Natural killer cell treated with Interleukin-12 subunit alpha and Interleukin-12 subunit beta and Interleukin-15 and Interleukin-18, amount 100 ng/mL, for 72 hours (primary cell): Measurements from ENCODE around the gene ANTKMT. TPM values are rescaled to one million over a fixed set of nuclear protein-coding genes. Genes with fewer than 3 reads are reported as not detected.

ENCODE experiments used
- ATAC-seq, 2 donors: fragments of 150-1000 bp; cut with Tn5 transposase in 1 of 2; sonication (Bioruptor Pico), chemical (Tn5 transposase) in 1 of 2; 2 replicates each; pipeline ENCODE4 v1.10.0; 2021
- DNase-seq: peaks from one replicate; pipeline ENCODE4 v3.0.0; 2022; ENCODE audit warnings: low spot score
- H3K27ac Mint-ChIP-seq, 2 donors: 1 replicate in 1 of 2; 2 replicates in 1 of 2; pipeline ENCODE4 v1.8.0; 2022; ENCODE audit warnings: mixed read lengths in 2 of 2, mild to moderate bottlenecking in 1 of 2, moderate library complexity in 1 of 2
- H3K27me3 Mint-ChIP-seq, 2 donors: 1 replicate in 1 of 2; 2 replicates in 1 of 2; pipeline ENCODE4 v1.8.0; 2022; ENCODE audit warnings: mixed read lengths in 2 of 2
- H3K36me3 Mint-ChIP-seq: one replicate; pipeline ENCODE4 v1.8.0; 2022; ENCODE audit warnings: mixed read lengths
- H3K4me1 Mint-ChIP-seq, 2 donors: 1 replicate in 1 of 2; 2 replicates in 1 of 2; pipeline ENCODE4 v1.8.0; 2022; ENCODE audit warnings: low read depth in 2 of 2, mixed read lengths in 2 of 2, mild to moderate bottlenecking in 1 of 2
- H3K4me3 Mint-ChIP-seq: one replicate; pipeline ENCODE4 v1.8.0; 2022; ENCODE audit warnings: mixed read lengths
- H3K9me3 Mint-ChIP-seq: 2 replicates; pipeline ENCODE4 v1.8.0; 2022; ENCODE audit warnings: mixed read lengths
- total RNA-seq, 2 donors: library from RNA; stranded (reverse); gene quantifications; one replicate each; pipeline ENCODE4 v1.2.3, GENCODE V29; 2022

Gene ANTKMT
- total RNA-seq: 10 to 100 TPM; 29.1 to 37.9 TPM

GRCh38 chr16:720990-721764 lies at the start of gene ANTKMT:
ANTKMT (plus strand) TSS chr16:721146; CDS start chr16:721275, 129 bp downstream.
- Mint-ChIP-seq H3K9me3 (no peaks in the 10 kb centered on the region), H3K27me3 (no peaks in the 10 kb centered on the region), H3K36me3 (no peaks in the 10 kb centered on the region), H3K4me3 (peak within 1 kb of the TSS; percentile 79), H3K27ac (peak within 1 kb of the TSS; percentile 41 to 57), H3K4me1 (peaks cover 0 to 15% of the 10 kb centered on the region in 2 donors)
- ATAC-seq (peak; percentile 83 to 90), DNase-seq (peak; percentile 88)

- DNase-seq: no peak
- Mint-ChIP-seq H3K27me3 (no peaks in the 10 kb centered on the region), H3K9me3 (no peaks in the 10 kb centered on the region), H3K4me1 (peaks cover 0 to 9% of the 10 kb centered on the region in 2 donors), H3K27ac (no peak overlapping the region), H3K4me3 (no peak overlapping the region), H3K36me3 (no peaks in the 10 kb centered on the region)
- ATAC-seq: no peak
Measured at GRCh38 chr16:671353-672131, 49.4 kb upstream of the ANTKMT start.

- no peak for ATAC-seq
- H3K27ac Mint-ChIP-seq: no peak overlapping the region
- DNase-seq: no peak
- H3K4me1 Mint-ChIP-seq: peaks cover 0 to 9% of the 10 kb centered on the region in 2 donors
- H3K27me3 Mint-ChIP-seq: no peaks in the 10 kb centered on the region
- no peaks in the 10 kb centered on the region for H3K36me3 Mint-ChIP-seq
- H3K9me3 Mint-ChIP-seq: no peaks in the 10 kb centered on the region
- no peak overlapping the region for H3K4me3 Mint-ChIP-seq
Measured at GRCh38 chr16:672371-672770, 48.6 kb upstream of the ANTKMT start.

GRCh38 chr16:672851-673250 lies 48.1 kb upstream of the ANTKMT start:
- Mint-ChIP-seq H3K9me3 (no peaks in the 10 kb centered on the region), H3K27me3 (no peaks in the 10 kb centered on the region), H3K4me1 (peaks cover 0 to 6% of the 10 kb centered on the region in 2 donors), H3K36me3 (no peaks in the 10 kb centered on the region), H3K27ac (no peak overlapping the region), H3K4me3 (no peak overlapping the region)
- no peak for DNase-seq
- ATAC-seq: no peak

DNA sequence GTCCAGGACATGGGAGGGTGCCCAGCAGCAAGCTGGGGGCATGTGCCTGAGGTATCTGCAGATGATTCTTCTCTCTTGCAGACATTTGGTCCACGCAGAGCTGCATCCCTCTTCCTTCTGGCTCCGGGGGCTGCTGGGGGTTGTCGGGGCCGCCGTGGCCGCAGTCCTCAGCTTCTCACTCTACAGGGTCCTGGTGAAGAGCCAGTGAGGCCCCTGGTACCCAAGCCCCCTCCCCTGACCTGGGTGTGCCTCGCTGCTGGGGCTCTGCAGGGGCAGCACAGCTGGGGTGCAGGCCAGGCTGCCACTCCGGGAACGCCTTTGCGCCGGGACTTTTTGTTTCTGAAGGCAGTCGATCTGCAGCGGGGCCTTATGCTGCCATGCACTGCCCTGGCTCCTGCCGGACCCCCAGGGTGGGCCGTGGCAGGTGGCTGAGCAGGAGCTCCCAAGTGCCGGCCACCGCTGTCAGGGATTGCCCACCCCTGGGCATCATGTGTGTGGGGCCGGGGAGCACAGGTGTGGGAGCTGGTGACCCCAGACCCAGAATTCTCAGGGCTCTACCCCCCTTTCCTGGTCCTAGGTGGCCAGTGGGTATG lies 47.5 kb upstream of the ANTKMT start:
- ATAC-seq (no peak), DNase-seq (no peak)
- Mint-ChIP-seq H3K36me3 (no peaks in the 10 kb centered on the region), H3K4me1 (peaks cover 0 to 6% of the 10 kb centered on the region in 2 donors), H3K27ac (no peak overlapping the region), H3K9me3 (no peaks in the 10 kb centered on the region), H3K4me3 (no peak overlapping the region), H3K27me3 (no peaks in the 10 kb centered on the region)

DNA sequence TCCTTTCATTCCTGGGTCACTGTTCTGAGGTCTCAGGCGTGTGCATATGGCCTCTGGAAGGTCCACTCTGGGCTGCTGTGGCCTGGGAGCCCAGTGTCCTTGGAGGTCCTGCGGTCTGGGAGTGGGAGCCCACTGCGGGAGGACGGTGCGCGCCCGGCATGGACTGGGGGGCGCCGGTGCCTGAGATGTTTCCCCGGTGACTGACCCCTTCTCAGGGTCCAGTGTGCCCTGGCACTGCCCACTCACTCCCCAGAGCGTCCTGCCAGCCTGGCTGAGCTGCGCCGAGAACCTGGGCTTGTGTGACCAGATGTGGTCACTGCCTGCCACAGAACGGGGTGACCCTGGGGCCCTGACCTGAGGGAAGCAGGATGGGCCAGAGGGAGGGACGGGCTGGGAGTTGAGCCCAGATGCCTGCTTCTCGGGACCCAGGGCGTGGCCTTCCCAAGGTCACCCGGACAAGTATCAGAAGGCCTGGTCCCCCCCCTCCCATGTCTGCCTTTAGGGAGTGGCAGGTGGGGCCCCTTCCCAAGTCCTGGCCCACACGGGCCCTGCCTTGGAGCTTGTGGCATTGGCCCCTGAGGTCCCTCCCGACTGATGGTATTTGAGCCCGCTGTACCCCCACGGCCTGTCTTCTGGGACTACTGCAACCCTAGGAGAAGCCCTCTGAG lies 46.6 kb upstream of the ANTKMT start:
- H3K36me3 Mint-ChIP-seq: no peaks in the 10 kb centered on the region

DNA sequence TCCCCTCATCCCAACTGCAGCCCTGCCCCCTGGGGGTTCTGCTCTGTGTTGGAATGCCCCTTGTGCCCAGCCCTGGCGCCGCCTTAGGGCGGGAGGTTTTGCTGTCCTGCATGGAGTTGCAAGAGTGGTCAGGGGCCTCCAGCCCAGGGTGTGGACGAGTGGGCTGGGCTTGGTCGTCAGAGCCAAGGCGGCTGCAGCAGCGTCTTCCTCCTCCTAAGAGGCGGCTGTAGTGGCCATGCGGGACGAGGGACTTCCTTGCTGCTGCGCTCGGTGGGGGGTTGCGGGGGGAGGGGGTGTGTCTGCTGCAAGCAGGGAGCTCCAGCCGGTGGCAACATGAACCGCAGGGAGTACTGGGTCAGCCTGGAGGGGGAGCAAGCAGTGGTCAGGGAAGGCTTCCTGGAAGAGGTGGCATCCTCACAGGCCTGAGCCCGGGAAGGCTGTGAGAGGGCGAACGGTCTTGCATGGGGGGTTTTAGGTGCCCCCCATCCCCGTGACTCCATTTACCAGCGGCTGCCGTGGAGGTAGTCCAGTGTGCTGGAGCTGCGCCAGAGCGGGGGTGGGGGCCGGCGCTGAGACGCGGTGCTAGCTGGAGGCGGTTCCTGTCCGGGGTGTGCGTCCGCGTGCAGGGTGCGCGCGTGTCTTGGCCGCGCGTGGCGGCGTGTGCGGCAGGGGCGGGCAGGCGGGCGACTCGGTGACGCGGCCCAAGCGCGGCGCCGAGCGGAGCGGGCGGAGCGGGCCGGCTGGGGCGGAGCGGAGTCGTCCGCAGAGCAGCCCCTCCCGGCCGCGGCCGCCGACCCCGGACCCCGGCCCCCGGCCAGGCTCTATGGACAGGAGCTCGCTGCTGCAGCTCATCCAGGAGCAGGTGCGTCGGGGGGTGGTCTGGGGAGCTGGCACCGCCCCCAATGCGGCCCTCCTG lies 45.7 kb upstream of the ANTKMT start, which contains the start of gene RHBDL1:
Gene RHBDL1, plus strand, starts transcription at position 704 of the 916 bp plus-strand sequence. Its CDS starts 120 bp downstream, at position 824.
- Mint-ChIP-seq H3K4me1 (peaks cover 9% of the 10 kb centered on the region in 2 donors), H3K4me3 (peak within 1 kb of the TSS; percentile 34), H3K36me3 (no peaks in the 10 kb centered on the region), H3K27ac (no peak within 1 kb of the TSS), H3K27me3 (no peaks in the 10 kb centered on the region), H3K9me3 (no peaks in the 10 kb centered on the region)
- DNase-seq (no peak), ATAC-seq (no peak)

More for the DNA sequence above, 46.6 kb upstream of the ANTKMT start:
- no peaks in the 10 kb centered on the region for H3K27me3 Mint-ChIP-seq
- H3K4me3 Mint-ChIP-seq: no peak overlapping the region
- ATAC-seq: no peak
- DNase-seq: no peak
- no peak overlapping the region for H3K27ac Mint-ChIP-seq
- H3K4me1 Mint-ChIP-seq: peaks cover 6 to 7% of the 10 kb centered on the region in 2 donors
- H3K9me3 Mint-ChIP-seq: no peaks in the 10 kb centered on the region

- ATAC-seq: no peak
- Mint-ChIP-seq H3K27me3 (no peaks in the 10 kb centered on the region), H3K36me3 (no peaks in the 10 kb centered on the region), H3K4me1 (peaks cover 9 to 11% of the 10 kb centered on the region in 2 donors), H3K4me3 (no peak overlapping the region), H3K27ac (no peak overlapping the region), H3K9me3 (no peaks in the 10 kb centered on the region)
- DNase-seq: no peak
Measured at GRCh38 chr16:675884-676564, 44.9 kb upstream of the ANTKMT start.

GRCh38 chr16:676565-676902 lies 44.4 kb upstream of the ANTKMT start:
- DNase-seq: no peak
- no peak overlapping the region for H3K4me3 Mint-ChIP-seq
- no peaks in the 10 kb centered on the region for H3K36me3 Mint-ChIP-seq
- no peaks in the 10 kb centered on the region for H3K9me3 Mint-ChIP-seq
- ATAC-seq: no peak
- H3K27ac Mint-ChIP-seq: no peak overlapping the region
- no peaks in the 10 kb centered on the region for H3K27me3 Mint-ChIP-seq
- H3K4me1 Mint-ChIP-seq: peaks cover 9 to 14% of the 10 kb centered on the region in 2 donors

DNA sequence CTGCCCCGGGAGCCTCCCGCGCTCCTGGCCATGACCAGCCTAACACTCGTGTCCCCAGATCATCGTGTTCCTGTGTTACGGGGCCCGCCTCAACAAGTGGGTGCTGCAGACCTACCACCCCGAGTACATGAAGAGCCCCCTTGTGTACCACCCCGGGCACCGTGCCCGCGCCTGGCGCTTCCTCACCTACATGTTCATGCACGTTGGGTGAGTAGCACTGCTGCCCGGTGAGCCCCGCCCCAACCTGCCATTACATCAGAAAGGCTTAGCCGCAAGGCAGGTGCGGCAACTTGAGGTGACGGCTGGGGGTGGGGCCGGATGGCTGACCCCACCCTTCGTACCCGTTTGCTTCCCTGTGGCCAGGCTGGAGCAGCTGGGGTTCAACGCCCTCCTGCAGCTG lies 44.0 kb upstream of the ANTKMT start:
- no peak for ATAC-seq

DNA sequence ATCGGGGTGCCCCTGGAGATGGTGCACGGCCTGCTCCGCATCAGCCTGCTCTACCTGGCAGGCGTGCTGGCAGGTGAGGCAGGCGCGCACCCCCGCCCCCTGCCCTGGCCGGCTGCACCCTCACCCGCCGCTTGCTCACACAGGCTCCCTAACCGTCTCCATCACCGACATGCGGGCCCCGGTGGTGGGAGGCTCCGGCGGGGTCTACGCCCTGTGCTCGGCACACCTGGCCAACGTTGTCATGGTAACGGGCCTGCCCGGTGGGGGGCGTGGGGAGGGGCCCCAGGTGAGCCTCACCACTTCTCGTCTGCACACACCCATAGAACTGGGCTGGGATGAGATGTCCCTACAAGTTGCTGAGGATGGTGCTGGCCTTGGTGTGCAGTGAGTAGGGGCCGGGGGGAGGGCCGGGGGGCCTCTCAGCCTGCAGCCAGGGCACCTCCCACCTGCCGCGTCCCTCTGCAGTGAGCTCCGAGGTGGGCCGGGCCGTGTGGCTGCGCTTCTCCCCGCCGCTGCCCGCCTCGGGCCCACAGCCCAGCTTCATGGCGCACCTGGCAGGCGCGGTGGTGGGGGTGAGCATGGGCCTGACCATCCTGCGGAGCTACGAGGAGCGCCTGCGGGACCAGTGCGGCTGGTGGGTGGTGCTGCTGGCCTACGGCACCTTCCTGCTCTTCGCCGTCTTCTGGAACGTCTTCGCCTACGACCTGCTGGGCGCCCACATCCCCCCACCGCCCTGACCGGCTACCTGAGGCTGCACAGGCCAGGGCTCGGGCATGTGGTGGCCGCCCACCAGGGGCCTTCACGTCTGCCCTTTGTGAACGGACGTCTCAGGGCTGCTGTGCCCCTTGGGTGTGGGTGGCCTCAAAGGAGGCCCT lies 43.4 kb upstream of the ANTKMT start:
- peaks cover 12 to 17% of the 10 kb centered on the region in 2 donors for H3K4me1 Mint-ChIP-seq
- DNase-seq: no peak
- no peaks in the 10 kb centered on the region for H3K27me3 Mint-ChIP-seq
- no peak overlapping the region for H3K27ac Mint-ChIP-seq
- no peak for ATAC-seq
- H3K9me3 Mint-ChIP-seq: no peaks in the 10 kb centered on the region
- no peak overlapping the region for H3K4me3 Mint-ChIP-seq
- no peaks in the 10 kb centered on the region for H3K36me3 Mint-ChIP-seq

More for the DNA sequence above, 44.0 kb upstream of the ANTKMT start:
- H3K27me3 Mint-ChIP-seq: no peaks in the 10 kb centered on the region
- no peaks in the 10 kb centered on the region for H3K9me3 Mint-ChIP-seq
- no peak overlapping the region for H3K4me3 Mint-ChIP-seq
- no peak overlapping the region for H3K27ac Mint-ChIP-seq
- H3K4me1 Mint-ChIP-seq: peaks cover 9 to 17% of the 10 kb centered on the region in 2 donors
- no peaks in the 10 kb centered on the region for H3K36me3 Mint-ChIP-seq
- no peak for DNase-seq
